GM19025 (cell line): ENCODE data around the gene HDAC4.

Experiments
- ATAC-seq: cut with Tn5 transposase; IDR thresholded peaks from one replicate; pipeline ENCODE4 v1.9.1; 2021; ENCODE audit warnings: mild to moderate bottlenecking, low read depth, moderate library complexity; ENCODE audit not compliant: unreplicated experiment

Gene HDAC4

GRCh38 chr2:239151201-239152131, 249.4 kb downstream of the HDAC4 start:
- no peak for ATAC-seq

- ATAC-seq, result no peak
These were observed 250.5 kb downstream of the HDAC4 start for GRCh38 chr2:239150125-239151011.

GRCh38 chr2:239149501-239149900, 251.3 kb downstream of the HDAC4 start:
- ATAC-seq, result no peak

DNA sequence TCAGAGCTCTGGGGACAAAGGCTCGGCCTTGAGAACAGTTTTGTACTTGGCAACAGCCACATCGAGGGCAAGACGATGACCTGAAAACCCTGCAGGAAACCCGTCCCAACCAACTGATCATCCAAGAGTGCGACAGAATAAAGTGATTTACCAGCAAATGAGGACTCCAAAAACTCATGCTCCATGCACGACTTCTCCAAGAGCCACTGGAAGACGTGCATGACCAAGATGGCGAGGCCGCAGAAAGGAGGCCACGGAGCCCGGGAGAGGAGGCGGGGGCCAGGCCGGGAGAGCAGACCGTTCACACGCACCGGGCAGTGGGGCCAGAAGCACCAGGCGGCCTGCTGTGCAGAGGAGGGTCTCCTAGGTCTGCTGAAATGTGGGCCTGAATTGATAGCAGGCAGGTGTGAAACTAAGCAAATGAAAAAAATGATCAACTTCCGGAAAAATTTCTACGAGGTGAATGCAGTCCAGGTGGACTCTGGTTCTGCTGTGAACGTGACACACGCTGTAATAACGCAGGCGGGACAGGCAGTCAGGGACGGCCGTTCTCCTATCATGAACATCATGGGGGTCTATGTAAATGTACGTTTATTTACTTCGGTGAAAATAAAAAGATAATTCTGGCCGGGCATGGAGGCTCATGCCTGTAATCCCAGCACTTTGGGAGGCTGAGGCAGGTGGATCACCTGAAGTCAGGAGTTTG, 252.2 kb downstream of the HDAC4 start:
- ATAC-seq, result no peak

DNA sequence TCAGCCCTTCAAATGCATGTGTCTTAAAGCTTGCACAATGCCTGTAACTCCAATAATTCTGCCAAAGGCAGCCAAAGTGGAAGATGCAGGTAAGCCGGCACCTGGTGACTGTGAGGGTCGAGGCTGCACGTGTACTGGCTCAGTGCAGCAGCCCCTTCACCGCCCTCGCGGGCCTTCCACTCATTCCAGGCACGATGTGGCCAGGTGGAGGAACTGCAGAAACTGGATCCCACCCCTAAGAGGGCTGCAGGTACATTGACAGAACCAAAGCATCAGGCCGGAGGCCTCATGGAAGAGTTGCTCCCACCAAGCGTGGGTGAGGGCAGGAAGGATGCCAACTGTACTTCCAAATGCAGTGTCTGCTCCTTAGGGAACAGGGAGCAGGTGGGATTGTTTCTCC, 253.4 kb downstream of the HDAC4 start:
- ATAC-seq, result no peak

DNA sequence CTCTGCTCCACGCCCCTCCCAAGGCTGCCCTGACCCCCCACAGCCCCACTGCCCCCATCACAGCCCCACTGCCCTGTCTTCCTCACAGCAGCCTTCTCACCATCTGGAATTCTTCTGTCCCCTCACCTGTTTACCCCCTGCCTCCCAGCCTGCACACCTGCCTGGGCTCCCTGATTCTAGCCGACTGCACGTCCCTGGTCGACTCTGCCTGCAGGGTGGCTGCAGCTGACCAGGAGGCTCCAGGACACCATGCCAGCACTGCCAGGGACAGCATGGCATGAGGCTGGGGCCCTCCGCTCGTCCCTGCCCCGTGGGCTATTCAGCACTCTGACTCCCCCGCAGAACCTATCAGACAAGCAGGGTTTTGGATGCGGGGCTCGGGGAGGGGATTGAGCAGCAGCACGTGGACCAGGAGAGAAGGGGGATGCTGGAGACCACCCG, 254.1 kb downstream of the HDAC4 start:
- no peak for ATAC-seq

- no peak for ATAC-seq
These were observed 254.7 kb downstream of the HDAC4 start for GRCh38 chr2:239146011-239146641.

DNA sequence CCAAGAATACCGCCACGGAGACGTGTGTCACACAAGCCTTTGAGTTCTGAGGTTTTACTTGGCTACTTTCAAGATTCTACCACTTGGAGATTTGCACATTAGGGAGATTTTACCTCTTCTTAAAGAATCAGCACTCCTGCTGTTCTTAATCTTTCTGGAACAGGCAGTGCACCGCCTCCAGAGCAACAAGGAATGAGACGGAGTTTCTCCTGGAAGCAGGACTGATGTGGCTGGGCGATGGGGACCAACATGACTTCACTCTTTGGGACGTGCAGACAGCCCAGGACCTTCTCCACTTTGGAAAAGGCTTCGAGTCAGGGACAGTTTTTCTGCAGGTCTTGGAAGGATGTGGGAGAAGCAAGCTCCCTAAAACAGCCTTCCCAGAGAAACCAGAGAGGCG, 255.2 kb downstream of the HDAC4 start:
- no peak for ATAC-seq

DNA sequence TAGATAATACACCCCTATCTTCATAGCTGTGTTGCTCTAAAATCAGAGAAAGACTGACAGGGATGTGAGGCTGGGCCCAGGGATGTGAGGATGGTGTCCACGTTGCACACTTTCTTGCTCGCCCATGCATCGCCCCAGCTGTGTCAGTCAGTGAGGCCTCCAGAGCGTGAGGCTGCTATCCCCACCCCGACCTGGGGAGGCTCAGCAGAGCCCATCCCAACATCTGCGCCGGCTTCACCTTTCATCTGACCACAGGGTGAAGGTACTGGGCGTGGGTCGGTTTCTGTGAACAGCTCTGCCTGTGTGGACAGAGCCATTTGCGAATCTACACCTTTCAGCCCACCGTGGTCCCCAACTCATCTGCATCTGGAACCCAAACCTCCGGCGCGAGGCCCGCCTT, 255.7 kb downstream of the HDAC4 start:
- no peak for ATAC-seq

DNA sequence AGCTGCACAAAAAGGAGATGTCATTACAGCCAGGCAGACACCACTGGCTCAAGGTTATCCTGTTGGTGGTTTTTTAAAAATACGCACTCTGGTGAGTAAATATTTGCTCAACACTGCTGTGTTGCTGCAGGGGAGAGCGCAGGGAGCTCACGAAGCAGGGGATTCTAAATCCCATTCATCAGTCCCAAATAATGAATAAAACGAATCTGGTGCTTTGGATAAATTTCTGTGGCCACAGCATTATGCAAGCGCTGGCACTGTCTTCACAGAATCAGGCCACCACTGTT, 256.2 kb downstream of the HDAC4 start:
- ATAC-seq, result no peak

DNA sequence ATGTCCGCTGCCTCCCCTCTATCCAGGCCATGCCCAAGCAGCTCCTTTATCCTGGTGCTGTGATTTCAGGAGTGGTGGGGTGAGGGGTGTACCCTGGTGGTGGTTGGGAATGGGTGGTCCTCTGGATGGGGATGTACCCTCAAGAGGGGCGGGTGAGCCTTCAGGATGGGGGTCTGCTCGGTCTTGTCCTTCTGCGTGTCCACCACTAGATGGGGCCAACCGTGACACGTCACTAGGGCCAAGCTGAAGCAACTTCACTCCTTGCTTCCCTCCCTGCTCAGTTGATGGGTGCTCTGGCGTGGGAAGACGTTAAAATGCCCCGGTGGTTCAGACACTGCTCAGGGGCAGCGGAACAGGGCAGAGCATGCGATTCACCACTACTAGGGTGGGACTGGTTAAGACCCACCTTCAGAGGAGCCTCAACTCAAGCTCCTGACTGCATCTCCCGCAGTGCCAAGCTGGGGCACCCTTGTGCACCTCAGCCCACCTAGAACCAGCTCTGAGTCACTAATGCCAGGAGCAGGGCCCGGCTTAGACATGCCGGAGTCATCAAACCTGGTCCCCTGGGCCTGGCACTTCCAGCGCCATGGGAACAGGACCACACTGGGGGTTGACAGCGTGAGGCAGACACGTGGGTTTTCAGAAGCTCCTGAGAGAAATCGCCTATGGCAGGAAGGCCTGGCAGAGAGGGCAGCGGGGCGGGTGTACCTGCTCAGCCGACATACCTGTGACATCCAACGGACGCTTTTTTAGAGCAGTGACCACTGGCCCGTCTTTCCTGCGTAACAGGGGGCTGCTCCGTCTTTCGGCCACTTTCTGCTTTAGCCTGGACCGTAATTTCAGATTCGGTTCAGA, 256.7 kb downstream of the HDAC4 start:
- no peak for ATAC-seq

DNA sequence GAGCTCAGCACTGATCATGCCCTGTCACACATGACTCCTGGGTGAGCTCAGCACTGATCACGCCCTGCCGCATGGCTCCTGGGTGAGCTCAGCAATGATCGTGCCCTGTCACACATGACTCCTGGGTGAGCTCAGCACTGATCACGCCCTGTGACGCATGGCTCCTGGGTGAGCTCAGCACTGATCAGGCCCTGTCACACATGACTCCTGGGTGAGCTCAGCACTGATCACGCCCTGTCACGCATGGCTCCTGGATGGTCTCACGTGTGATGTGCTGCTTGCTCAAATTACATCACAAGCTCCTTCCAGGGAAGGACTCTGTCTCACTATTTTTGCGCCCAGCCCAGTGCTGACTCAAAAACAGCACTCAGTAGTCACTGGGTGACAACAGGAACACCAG, 258.0 kb downstream of the HDAC4 start:
- ATAC-seq, result no peak

- ATAC-seq, result no peak
These were observed 258.5 kb downstream of the HDAC4 start for GRCh38 chr2:239142296-239142695.

- no peak for ATAC-seq
These were observed 259.6 kb downstream of the HDAC4 start for GRCh38 chr2:239141021-239141760.

- no peak for ATAC-seq
These were observed 260.3 kb downstream of the HDAC4 start for GRCh38 chr2:239140346-239141020.

GRCh38 chr2:239139566-239139965, 261.3 kb downstream of the HDAC4 start:
- ATAC-seq, result no peak

- no peak for ATAC-seq
These were observed 261.7 kb downstream of the HDAC4 start for GRCh38 chr2:239139101-239139500.

GRCh38 chr2:239138610-239139009, 262.2 kb downstream of the HDAC4 start:
- no peak for ATAC-seq
